ENCODE measurements around the gene RIOK2. TPM values are rescaled to one million over a fixed set of nuclear protein-coding genes. Genes with fewer than 3 reads are reported as not detected.
"Not testable (repeated sequence)": the region's sequence is repeated elsewhere in the genome, so short reads cannot be mapped to it uniquely, and the experiment has no call there.

Gene RIOK2
- total RNA-seq, 1 experiment from 2014 or later: 45.7 TPM

- Mint-ChIP-seq H3K36me3 (ENCODE audit: insufficient read depth, unreplicated experiment) (peaks cover 5% of the 10 kb centered on the region), H3K9me3 (ENCODE audit: unreplicated experiment) (peaks cover 13% of the 10 kb centered on the region), H3K27ac (ENCODE audit: low read depth, unreplicated experiment) (peak overlapping the region; percentile 73), H3K4me3 (ENCODE audit: unreplicated experiment) (peak overlapping the region; percentile 29), H3K4me1 (ENCODE audit: insufficient read depth, unreplicated experiment) (peaks cover 16% of the 10 kb centered on the region), H3K27me3 (ENCODE audit: insufficient read depth, unreplicated experiment) (no peaks in the 10 kb centered on the region)
- no peak for DNase-seq (ENCODE audit: unreplicated experiment)
- intact Hi-C loops (cut with micrococcal nuclease): no loop called here
- ChIA-PET CTCF (interaction anchor here (1.6 kb wide), 1 partner anchor 341 kb away, joined by 7 read pairs; no protein-coding TSS in a partner anchor), POLR2A (interaction anchor here (1.3 to 3.4 kb wide), 2 partner anchors 8 to 11 kb away, joined by 3 to 14 read pairs; partner anchors contain the start of gene RIOK2)
- no TSS peak for BruUV-seq (replicated peaks)
- TF ChIP-seq, protein P1, sequence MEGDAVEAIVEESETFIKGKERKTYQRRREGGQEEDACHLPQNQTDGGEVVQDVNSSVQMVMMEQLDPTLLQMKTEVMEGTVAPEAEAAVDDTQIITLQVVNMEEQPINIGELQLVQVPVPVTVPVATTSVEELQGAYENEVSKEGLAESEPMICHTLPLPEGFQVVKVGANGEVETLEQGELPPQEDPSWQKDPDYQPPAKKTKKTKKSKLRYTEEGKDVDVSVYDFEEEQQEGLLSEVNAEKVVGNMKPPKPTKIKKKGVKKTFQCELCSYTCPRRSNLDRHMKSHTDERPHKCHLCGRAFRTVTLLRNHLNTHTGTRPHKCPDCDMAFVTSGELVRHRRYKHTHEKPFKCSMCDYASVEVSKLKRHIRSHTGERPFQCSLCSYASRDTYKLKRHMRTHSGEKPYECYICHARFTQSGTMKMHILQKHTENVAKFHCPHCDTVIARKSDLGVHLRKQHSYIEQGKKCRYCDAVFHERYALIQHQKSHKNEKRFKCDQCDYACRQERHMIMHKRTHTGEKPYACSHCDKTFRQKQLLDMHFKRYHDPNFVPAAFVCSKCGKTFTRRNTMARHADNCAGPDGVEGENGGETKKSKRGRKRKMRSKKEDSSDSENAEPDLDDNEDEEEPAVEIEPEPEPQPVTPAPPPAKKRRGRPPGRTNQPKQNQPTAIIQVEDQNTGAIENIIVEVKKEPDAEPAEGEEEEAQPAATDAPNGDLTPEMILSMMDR (IDR thresholded peaks at IDR 0.05; ENCODE audit: unreplicated experiment): no peak
Measured at GRCh38 chr5:97193355-97193688, 10.3 kb upstream of the RIOK2 start.

DNA sequence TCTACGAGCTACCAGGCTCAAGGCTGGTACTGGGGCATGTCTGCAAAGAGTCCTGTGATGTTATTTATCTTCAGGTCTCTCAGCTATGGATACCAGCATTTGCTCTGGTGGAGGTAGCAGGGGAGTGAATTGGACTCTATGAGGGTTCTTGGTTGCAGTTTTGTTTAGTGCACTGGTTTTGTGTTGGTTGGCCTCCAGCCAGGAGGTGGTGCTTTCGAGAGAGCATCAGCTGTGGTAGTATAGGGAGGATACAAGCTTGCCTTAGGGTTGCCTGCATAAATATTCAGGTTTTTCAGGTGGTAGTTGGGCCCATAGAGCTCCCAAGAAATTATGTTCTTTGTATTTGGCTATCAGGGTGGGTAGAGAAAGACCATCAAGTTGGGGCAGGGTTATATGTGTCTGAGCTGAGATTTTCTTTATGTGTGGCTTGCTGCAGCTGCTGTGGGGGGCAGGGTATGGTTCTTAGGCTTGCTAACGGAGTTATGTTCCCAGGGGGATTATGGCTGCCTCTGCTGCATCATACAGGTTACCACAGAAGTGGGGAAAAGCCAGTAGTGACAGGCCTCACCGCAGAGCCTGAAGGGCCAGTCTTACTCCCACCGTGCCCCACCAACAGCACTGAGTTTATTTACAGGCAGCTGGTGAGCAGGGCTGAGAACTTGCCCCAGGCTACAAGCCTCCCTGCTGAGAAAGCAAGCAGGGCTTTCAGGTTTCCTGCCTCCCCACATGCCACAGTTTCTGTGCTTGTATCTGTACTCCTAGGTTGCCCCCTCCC, 9.7 kb upstream of the RIOK2 start:
- intact Hi-C loops (cut with micrococcal nuclease): no loop called here
- DNase-seq (ENCODE audit: unreplicated experiment): peak; percentile 71
- no TSS peak for BruUV-seq (replicated peaks)
- Mint-ChIP-seq H3K4me1 (ENCODE audit: insufficient read depth, unreplicated experiment) (peaks cover 16% of the 10 kb centered on the region), H3K4me3 (ENCODE audit: unreplicated experiment) (peak overlapping the region; percentile 29), H3K36me3 (ENCODE audit: insufficient read depth, unreplicated experiment) (peaks cover 3% of the 10 kb centered on the region), H3K9me3 (ENCODE audit: unreplicated experiment) (peaks cover 13% of the 10 kb centered on the region), H3K27ac (ENCODE audit: low read depth, unreplicated experiment) (peak overlapping the region; percentile 73), H3K27me3 (ENCODE audit: insufficient read depth, unreplicated experiment) (no peaks in the 10 kb centered on the region)
- CTCF ChIA-PET: interaction anchor here (0.7 to 1.6 kb wide), 5 partner anchors 16 to 1577 kb away, joined by 3 to 7 read pairs (median 3); no protein-coding TSS in a partner anchor
- POLR2A ChIA-PET: interaction anchor here (0.6 to 3.4 kb wide), 4 partner anchors 9 to 1661 kb away, joined by 3 to 14 read pairs (median 3); partner anchors contain the start of gene RIOK2
- TF ChIP-seq, protein P1 (IDR thresholded peaks at IDR 0.05; ENCODE audit: unreplicated experiment): no peak

DNA sequence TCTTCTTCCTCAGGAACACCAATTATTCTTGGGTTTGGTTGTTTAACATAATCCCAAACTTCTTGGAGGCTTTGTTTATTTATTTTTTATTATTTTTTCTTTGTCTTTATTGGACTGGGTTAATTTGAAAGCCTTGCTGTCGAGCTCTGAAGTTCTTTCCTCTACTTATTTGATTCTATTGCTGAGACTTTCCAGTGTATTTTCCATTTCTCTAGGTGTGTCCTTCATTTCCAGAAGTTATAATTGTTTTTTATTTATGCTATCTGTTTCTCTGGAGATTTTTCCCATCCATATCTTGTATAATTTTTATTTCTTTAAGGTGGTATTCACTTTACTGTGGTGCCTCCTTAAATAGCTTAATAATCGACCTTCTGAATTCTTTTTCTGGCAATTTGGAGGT, 8.8 kb upstream of the RIOK2 start:
- H3K4me3 Mint-ChIP-seq (ENCODE audit: unreplicated experiment): no peak overlapping the region
- intact Hi-C loops (cut with micrococcal nuclease): no loop called here
- H3K27me3 Mint-ChIP-seq (ENCODE audit: insufficient read depth, unreplicated experiment): no peaks in the 10 kb centered on the region
- no peak for DNase-seq (ENCODE audit: unreplicated experiment)
- ChIA-PET POLR2A (interaction anchor here (0.6 to 3.4 kb wide), 4 partner anchors 9 to 1662 kb away, joined by 3 to 14 read pairs (median 3); partner anchors contain the start of gene RIOK2), CTCF (interaction anchor here (0.6 to 1.3 kb wide), 6 partner anchors 8 to 1578 kb away, joined by 3 to 4 read pairs (median 3); partner anchors contain the start of gene RIOK2)
- H3K36me3 Mint-ChIP-seq (ENCODE audit: insufficient read depth, unreplicated experiment): no peaks in the 10 kb centered on the region
- no peak overlapping the region for H3K27ac Mint-ChIP-seq (ENCODE audit: low read depth, unreplicated experiment)
- H3K4me1 Mint-ChIP-seq (ENCODE audit: insufficient read depth, unreplicated experiment): peaks cover 22% of the 10 kb centered on the region
- peaks cover 13% of the 10 kb centered on the region for H3K9me3 Mint-ChIP-seq (ENCODE audit: unreplicated experiment)
- no TSS peak for BruUV-seq (replicated peaks)
- TF ChIP-seq, protein P1 (IDR thresholded peaks at IDR 0.05; ENCODE audit: unreplicated experiment): no peak

DNA sequence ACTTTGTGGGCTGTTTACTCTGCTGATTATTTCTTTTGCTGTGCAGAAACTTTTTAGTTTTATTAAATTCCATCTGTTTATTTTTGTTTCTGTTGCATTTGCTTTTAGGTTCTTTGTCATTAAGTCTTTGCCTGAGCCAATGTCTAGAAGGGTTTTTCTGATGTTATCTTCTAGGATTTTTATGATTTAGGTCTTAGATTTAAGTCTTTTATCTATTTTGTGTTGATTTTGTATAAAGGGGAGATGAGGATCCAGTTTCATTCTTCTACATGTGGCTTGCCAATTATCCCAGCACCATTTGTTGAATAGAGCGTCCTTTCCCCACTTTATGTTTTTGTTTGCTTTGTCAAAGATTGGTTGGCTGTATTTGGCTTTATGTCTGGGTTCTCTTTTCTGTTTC, 6.5 kb upstream of the RIOK2 start:
- H3K4me3 Mint-ChIP-seq (ENCODE audit: unreplicated experiment); CTCF ChIA-PET; DNase-seq (ENCODE audit: unreplicated experiment); H3K36me3 Mint-ChIP-seq (ENCODE audit: insufficient read depth, unreplicated experiment); H3K27me3 Mint-ChIP-seq (ENCODE audit: insufficient read depth, unreplicated experiment); POLR2A ChIA-PET; BruUV-seq (replicated peaks); H3K27ac Mint-ChIP-seq (ENCODE audit: low read depth, unreplicated experiment): not testable (repeated sequence)
- intact Hi-C loops (cut with micrococcal nuclease): loop anchor here (10.0 kb wide), 1 partner anchor 1635 kb away; no protein-coding TSS in a partner anchor
- peaks cover 25% of the 10 kb centered on the region for H3K4me1 Mint-ChIP-seq (ENCODE audit: insufficient read depth, unreplicated experiment)
- H3K9me3 Mint-ChIP-seq (ENCODE audit: unreplicated experiment): peaks cover 13% of the 10 kb centered on the region

Data from MCF 10A (cell line).